ENCODE measurements around the gene NXPH1.

The NXPH1 gene

GRCh38 chr7:8761731-8762130, 328.3 kb downstream of the NXPH1 start:
- no peak for TF ChIP-seq CTCF (conservative IDR thresholded peaks at IDR 0.05; ENCODE audit: control insufficient read depth, insufficient read depth, low read depth, low read length)
- no peak overlapping the region for H3K4me3 ChIP-seq (ENCODE audit: control insufficient read depth, low read depth, low read length)

GRCh38 chr7:8762803-8763202, 329.4 kb downstream of the NXPH1 start:
- H3K4me3 ChIP-seq (ENCODE audit: control insufficient read depth, low read depth, low read length): no peak overlapping the region
- DNase-seq (ENCODE audit: low read depth): no peak
- TF ChIP-seq CTCF (conservative IDR thresholded peaks at IDR 0.05; ENCODE audit: control insufficient read depth, insufficient read depth, low read depth, low read length): no peak

More at GRCh38 chr7:8761731-8762130, 328.3 kb downstream of the NXPH1 start:
- no peak for DNase-seq (ENCODE audit: low read depth)

GRCh38 chr7:8765374-8765773, 332.0 kb downstream of the NXPH1 start:
- TF ChIP-seq CTCF (conservative IDR thresholded peaks at IDR 0.05; ENCODE audit: control insufficient read depth, insufficient read depth, low read depth, low read length): no peak
- DNase-seq (ENCODE audit: low read depth): no peak

GRCh38 chr7:8773518-8773917, 340.1 kb downstream of the NXPH1 start:
- H3K4me3 ChIP-seq (ENCODE audit: control insufficient read depth, low read depth, low read length): no peak overlapping the region

More at GRCh38 chr7:8765374-8765773, 332.0 kb downstream of the NXPH1 start:
- no peak overlapping the region for H3K4me3 ChIP-seq (ENCODE audit: control insufficient read depth, low read depth, low read length)

GRCh38 chr7:8778459-8778858, 345.1 kb downstream of the NXPH1 start:
- DNase-seq (ENCODE audit: low read depth): no peak
- H3K4me3 ChIP-seq (ENCODE audit: control insufficient read depth, low read depth, low read length): no peak overlapping the region
- TF ChIP-seq CTCF (conservative IDR thresholded peaks at IDR 0.05; ENCODE audit: control insufficient read depth, insufficient read depth, low read depth, low read length): no peak

More at GRCh38 chr7:8773518-8773917, 340.1 kb downstream of the NXPH1 start:
- DNase-seq (ENCODE audit: low read depth): no peak
- no peak for TF ChIP-seq CTCF (conservative IDR thresholded peaks at IDR 0.05; ENCODE audit: control insufficient read depth, insufficient read depth, low read depth, low read length)

GRCh38 chr7:8781166-8781565, 347.8 kb downstream of the NXPH1 start:
- no peak overlapping the region for H3K4me3 ChIP-seq (ENCODE audit: control insufficient read depth, low read depth, low read length)
- no peak for TF ChIP-seq CTCF (conservative IDR thresholded peaks at IDR 0.05; ENCODE audit: control insufficient read depth, insufficient read depth, low read depth, low read length)
- no peak for DNase-seq (ENCODE audit: low read depth)

- no peak for TF ChIP-seq CTCF (conservative IDR thresholded peaks at IDR 0.05; ENCODE audit: control insufficient read depth, insufficient read depth, low read depth, low read length)
- no peak for DNase-seq (ENCODE audit: low read depth)
- no peak overlapping the region for H3K4me3 ChIP-seq (ENCODE audit: control insufficient read depth, low read depth, low read length)
Measured at GRCh38 chr7:8783229-8783628, 349.8 kb downstream of the NXPH1 start.
